GM12878 (cell line): ENCODE data around the gene PPP2R5C. TPM values are rescaled to one million over a fixed set of nuclear protein-coding genes. Genes with fewer than 3 reads are reported as not detected.

ENCODE experiments used
- ATAC-seq: fragments of 200-7000 bp; cut with Tn5 transposase; 3 replicates; pipeline ENCODE4 v1.9.1; 2020; ENCODE audit warnings: mild to moderate bottlenecking, moderate library complexity
- BruUV-seq: library from RNA; stranded (reverse); fragments of 400-500 nt; replicated peaks from 2 replicates; lab custom pipeline; 2021; lab: Mats Ljungman, UMichigan
- CTCF ChIA-PET: fragments of 300-600 bp; sonication (Branson Sonifier 250); formaldehyde crosslinking; extraction: SDS; loops from one replicate; lab custom pipeline; 2021; ENCODE audit warnings: inconsistent platforms; lab: Yijun Ruan, JAX
- POLR2A ChIA-PET: fragments of 350-600 bp; formaldehyde crosslinking; extraction: SDS; loops from one replicate; lab custom pipeline; 2021; ENCODE audit warnings: inconsistent platforms; lab: Charles Lee
- RAD21 ChIA-PET: fragments of 300-600 bp; sonication (Branson Sonifier 250); formaldehyde crosslinking; loops from one replicate; lab custom pipeline; 2023; ENCODE audit warnings: antibody characterized with exemption; ENCODE audit not compliant: unreplicated experiment; lab: Charles Lee
- SMC1A ChIA-PET: fragments of 300-600 bp; sonication (Branson Sonifier 250); formaldehyde crosslinking; loops from one replicate; lab custom pipeline; 2023; ENCODE audit not compliant: unreplicated experiment, uncharacterized antibody; lab: Charles Lee
- DNase-seq: peaks from one replicate; pipeline ENCODE4 v3.0.0-alpha.2; 2011; ENCODE audit warnings: low read depth, low spot score
- FAIRE-seq: peaks from 3 replicates; lab custom pipeline; 2011; peaks lifted over from hg19 to GRCh38; lab: Jason Lieb, UNC
- H2AFZ ChIP-seq: 2 replicates; pipeline ENCODE4 v1.6.0; 2011; ENCODE audit warnings: low read depth, low read length, control low read depth; ENCODE audit not compliant: control insufficient read depth
- H3K27ac ChIP-seq: 2 replicates; pipeline ENCODE4 v1.5.1; 2011; ENCODE audit warnings: control low read depth; ENCODE audit not compliant: control insufficient read depth, insufficient read depth
- H3K27me3 ChIP-seq, 2 experiments: replicated peaks in 1 of 2; 2 replicates each; pipeline versions ENCODE4 v1.6.0 to v1.6.1; 2011; ENCODE audit warnings: low read length in 1 of 2; ENCODE audit not compliant: control insufficient read depth in 2 of 2, insufficient read depth in 2 of 2
- H3K36me3 ChIP-seq, 2 experiments: 2 replicates each; pipeline ENCODE4 v1.5.1; 2011; ENCODE audit warnings: low read length in 1 of 2; ENCODE audit not compliant: control insufficient read depth in 2 of 2, insufficient read depth in 2 of 2
- H3K4me1 ChIP-seq: 2 replicates; pipeline ENCODE4 v1.6.1; 2011; ENCODE audit warnings: mild to moderate bottlenecking, low read length, moderate library complexity, mixed read lengths; ENCODE audit not compliant: control insufficient read depth, insufficient read depth
- H3K4me2 ChIP-seq: 2 replicates; pipeline ENCODE4 v1.6.0; 2011; ENCODE audit warnings: control low read depth; ENCODE audit not compliant: control insufficient read depth, insufficient read depth
- H3K4me3 ChIP-seq: fragments of 200-600 bp; sonication (generic); 2 replicates; pipeline ENCODE4 v1.5.1; 2016
- H3K79me2 ChIP-seq: 2 replicates; pipeline ENCODE4 v1.6.0; 2011; ENCODE audit warnings: low read length; ENCODE audit not compliant: control insufficient read depth, insufficient read depth
- H3K9ac ChIP-seq: 2 replicates; pipeline ENCODE4 v1.8.0; 2011; ENCODE audit warnings: low read length, control low read depth, mixed read lengths; ENCODE audit not compliant: control insufficient read depth, insufficient read depth
- H3K9me3 ChIP-seq: replicated peaks from 3 replicates; pipeline ENCODE4 v1.5.1; 2011; ENCODE audit warnings: mild to moderate bottlenecking, low read length; ENCODE audit not compliant: control insufficient read depth, insufficient read depth
- H4K20me1 ChIP-seq: 2 replicates; pipeline ENCODE4 v1.6.0; 2011; ENCODE audit not compliant: control insufficient read depth, insufficient read depth
- ASH2L ChIP-seq: fragments of 300-600, 200-600 bp; sonication (generic); IDR thresholded peaks from 2 replicates; pipeline ENCODE4 v1.6.1; 2017; ENCODE audit warnings: low read depth, mild to moderate bottlenecking, borderline replicate concordance
- ATF7 ChIP-seq: fragments of 450-650 bp; IDR thresholded peaks from 2 replicates; pipeline ENCODE4 v1.6.1; 2016; ENCODE audit warnings: low read depth, mild to moderate bottlenecking
- CBX3 ChIP-seq: fragments of 200-600 bp; sonication (generic); IDR thresholded peaks from 2 replicates; pipeline ENCODE4 v1.6.1; 2016; ENCODE audit warnings: low read depth, borderline replicate concordance
- CEBPZ ChIP-seq: fragments of 150-350 bp; IDR thresholded peaks from 2 replicates; pipeline ENCODE4 v1.6.1; 2016; ENCODE audit warnings: low read depth, low read length
- NR2F1 ChIP-seq: fragments of 450-650 bp; conservative IDR thresholded peaks from 2 replicates; pipeline ENCODE4 v1.6.1; 2017; ENCODE audit warnings: mild to moderate bottlenecking
- POLR2AphosphoS2 ChIP-seq: IDR thresholded peaks from 2 replicates; pipeline ENCODE4 v1.6.1; 2011; ENCODE audit warnings: low read depth, mild to moderate bottlenecking, low read length, improper control_type of control experiment, moderate library complexity
- RAD21 ChIP-seq: IDR thresholded peaks from 2 replicates; pipeline ENCODE4 v1.6.1; 2011; ENCODE audit warnings: mild to moderate bottlenecking, low read depth, low read length, moderate library complexity; ENCODE audit not compliant: insufficient read depth
- RELA ChIP-seq: fragments of 450-650 bp; IDR thresholded peaks from 2 replicates; pipeline ENCODE4 v1.8.0; 2014; ENCODE audit warnings: borderline replicate concordance; ENCODE audit not compliant: partially characterized antibody
- RELB ChIP-seq: fragments of 450-650 bp; IDR thresholded peaks from 2 replicates; pipeline ENCODE4 v1.6.1; 2017; ENCODE audit warnings: low read depth, mild to moderate bottlenecking, moderate library complexity
- SP1 ChIP-seq: IDR thresholded peaks from one replicate; pipeline ENCODE4 v1.6.1; 2011; ENCODE audit warnings: low read depth, low read length
- SREBF2 ChIP-seq: IDR thresholded peaks from 2 replicates; pipeline ENCODE4 v1.6.1; 2012; ENCODE audit warnings: mild to moderate bottlenecking, low read length
- STAT1 ChIP-seq: fragments of 450-650 bp; conservative IDR thresholded peaks from 2 replicates; pipeline ENCODE4 v1.6.1; 2014; ENCODE audit warnings: antibody characterized with exemption, mild to moderate bottlenecking
- USF1 ChIP-seq: IDR thresholded peaks from 2 replicates; pipeline ENCODE4 v1.6.1; 2011; ENCODE audit warnings: borderline replicate concordance, low read depth, mild to moderate bottlenecking, moderate library complexity, mixed read lengths, low read length; ENCODE audit not compliant: insufficient read depth; ENCODE audit errors: extremely low read length
- ZBTB4 ChIP-seq: fragments of 450-650 bp; formaldehyde crosslinking; IDR thresholded peaks from 2 replicates; pipeline ENCODE4 v1.4.0; 2022; ENCODE audit warnings: mild to moderate bottlenecking, moderate library complexity
- ZNF217 ChIP-seq: fragments of 450-650 bp; IDR thresholded peaks from 2 replicates; pipeline ENCODE4 v1.6.1; 2017; ENCODE audit warnings: antibody characterized with exemption, mild to moderate bottlenecking
- WGBS: methylation state at CpG from one replicate; pipeline ENCODE4 v1.1.6; 2016; ENCODE audit warnings: low lambda C conversion rate; ENCODE audit not compliant: insufficient replicate concordance, insufficient coverage; ENCODE audit errors: missing lambda C conversion rate; 5-methylcytosine and 5-hydroxymethylcytosine counted together
- in situ Hi-C: fragments of 300-500 bp; cut with MboI; formaldehyde crosslinking; loops from 9 replicates; pipeline ENCODE4 v1.14.3; 2018; ENCODE audit warnings: mixed read lengths
- intact Hi-C: fragments of 100-400 bp; cut with micrococcal nuclease; formaldehyde crosslinking; loops from one replicate; pipeline ENCODE4 v1.14.2; 2022; ENCODE audit not compliant: unreplicated experiment
- polyA plus RNA-seq, 11 experiments: library from polyadenylated mRNA; depleted of rRNA in 4 of 11; unstranded in 6 of 11; stranded (reverse) in 5 of 11; fragments of >200 nt; fragmentation: Nextera tagmentation in 4 of 11; fragmentation: Illumina TruSeq in 1 of 11; extraction: Ambion mirVana in 4 of 11; extraction: Trizol in 1 of 11; gene quantifications; 1 replicate in 1 of 11; 2 replicates in 10 of 11; pipeline versions ENCODE4 v1.2.1 to v1.2.3, GENCODE V29; 2011 to 2016; ENCODE audit warnings: inconsistent platforms in 2 of 11, missing spikeins in 2 of 11, low read depth in 1 of 11
- total RNA-seq, 4 experiments: library from RNA; depleted of rRNA in 3 of 4; stranded (reverse); fragments of >200 nt in 3 of 4; fragmentation: Illumina TruSeq in 1 of 4; extraction: Trizol in 1 of 4; gene quantifications; 2 replicates each; pipeline versions ENCODE4 v1.2.1 to v1.2.3, GENCODE V29; 2013 to 2021

Gene PPP2R5C
- total and polyA plus RNA-seq, 10 of the 15 experiments (the other 5 are each of a cell fraction or from before 2014, with no cell fraction given) = 106 to 199 (median 144) TPM

- intact Hi-C loops (no loop called here), in situ Hi-C loops (no loop called here)
- ChIA-PET RAD21 (interaction anchor here (1.1 kb wide), 1 partner anchor 163 kb away, joined by 3 read pairs; no protein-coding TSS in a partner anchor), POLR2A (no interaction called here), CTCF (interaction anchor here (1.0 to 2.5 kb wide), 2 partner anchors 89 to 162 kb away, joined by 3 to 6 read pairs; no protein-coding TSS in a partner anchor), SMC1A (interaction anchor here (0.9 to 1.6 kb wide), 5 partner anchors 10 to 202 kb away, joined by 3 to 6 read pairs (median 4); no protein-coding TSS in a partner anchor)
- Histone ChIP-seq H3K79me2 (no peaks in the 10 kb centered on the region), H3K9me3 (no peaks in the 10 kb centered on the region), H3K4me3 (no peak overlapping the region), H2AFZ (no peak overlapping the region), H3K27ac (no peak overlapping the region), H4K20me1 (no peaks in the 10 kb centered on the region), H3K36me3 (peaks cover 0 to 4% of the 10 kb centered on the region in 2 experiments; a peak in 1 of 4 replicates), H3K27me3 (no peaks in the 10 kb centered on the region), H3K4me2 (no peak overlapping the region), H3K9ac (no peak overlapping the region), H3K4me1 (no peaks in the 10 kb centered on the region)
- no peak for FAIRE-seq
- ATAC-seq = no peak
- no TSS peak for BruUV-seq
- no peak for DNase-seq
- WGBS = 77% methylated on average over 13 of the region's 16 CpGs
- TF ChIP-seq CBX3 (no peak), POLR2AphosphoS2 (no peak), RELA (no peak), SREBF2 (no peak), RELB (no peak), USF1 (no peak), STAT1 (no peak), RAD21 (no peak), ZNF217 (no peak), ASH2L (no peak), NR2F1 (no peak), ATF7 (no peak), ZBTB4 (no peak), SP1 (no peak), CEBPZ (no peak)
Observed at GRCh38 chr14:101933209-101933608, 171.7 kb downstream of the PPP2R5C start.
